ENCODE measurements around the gene ZBED5.
A peak's percentile ranks its signal among the peaks of the same experiment; 100 is the strongest.
"Not testable (repeated sequence)": the region's sequence is repeated elsewhere in the genome, so short reads cannot be mapped to it uniquely, and the experiment has no call there.

The ZBED5 gene

DNA sequence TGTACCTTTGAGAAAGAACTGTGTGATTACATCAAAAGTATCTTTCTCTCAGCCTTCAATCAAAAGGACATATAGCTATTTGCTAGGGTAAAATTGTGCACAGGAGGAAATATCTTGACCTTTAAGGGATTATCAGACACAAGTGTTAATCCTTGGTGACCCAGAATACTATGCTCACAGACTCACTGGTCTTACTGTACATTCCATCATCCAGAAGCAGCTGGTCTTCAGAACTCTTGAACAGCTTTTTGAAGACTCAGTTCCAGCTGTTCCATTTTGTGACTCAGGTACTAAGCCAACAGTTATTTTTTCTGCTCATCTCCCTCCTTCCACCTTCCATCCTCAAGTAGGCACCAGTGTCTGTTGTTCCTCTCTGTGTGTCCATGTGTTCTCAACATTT is 19.8 kb downstream of the ZBED5 start:
- DNase-seq (ENCODE audit: low spot score), result no peak

DNA sequence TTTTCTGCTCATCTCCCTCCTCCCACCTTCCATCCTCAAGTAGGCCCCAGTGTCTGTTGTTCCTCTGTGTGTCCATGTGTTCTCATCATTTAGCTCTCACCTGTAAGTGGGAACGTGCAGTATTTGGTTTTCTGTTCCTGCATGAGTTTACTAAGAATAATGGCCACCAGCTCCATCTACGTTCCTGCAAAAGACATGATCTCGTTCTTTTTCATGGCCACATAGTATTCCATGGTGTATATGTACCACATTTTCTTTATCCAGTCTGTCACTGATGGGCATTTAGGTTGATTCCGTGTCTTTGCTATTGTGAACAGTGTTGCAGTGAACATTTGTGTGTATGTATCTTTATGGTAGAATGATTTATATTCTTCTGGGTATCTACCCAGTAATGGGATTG is 21.0 kb downstream of the ZBED5 start:
- not testable (repeated sequence) for DNase-seq (ENCODE audit: low spot score)

- no peak for DNase-seq (ENCODE audit: low spot score)
Observed at GRCh38 chr11:10829139-10829538, 28.7 kb downstream of the ZBED5 start.

DNA sequence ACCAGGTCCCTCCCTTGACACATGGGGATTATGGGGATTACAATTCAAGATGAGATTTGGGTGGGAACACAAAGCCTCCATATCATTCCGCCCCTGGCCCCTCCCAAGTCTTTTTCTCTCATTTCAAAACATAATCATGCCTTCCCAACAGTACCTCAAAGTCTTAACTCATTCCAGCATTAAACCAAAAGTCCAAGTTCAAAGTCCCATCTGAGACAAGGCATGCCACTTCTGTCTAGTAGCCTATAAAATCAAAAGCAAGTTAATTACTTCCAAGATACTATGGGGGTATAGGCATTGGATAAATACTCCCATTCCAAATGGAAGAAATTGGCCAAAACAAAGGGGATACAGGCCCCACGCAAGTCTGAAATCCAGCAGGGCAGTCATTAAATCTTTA is 29.5 kb downstream of the ZBED5 start:
- DNase-seq (ENCODE audit: low spot score), result no peak

GRCh38 chr11:10824888-10825287 is 33.0 kb downstream of the ZBED5 start:
- DNase-seq (ENCODE audit: low spot score), result no peak

DNA sequence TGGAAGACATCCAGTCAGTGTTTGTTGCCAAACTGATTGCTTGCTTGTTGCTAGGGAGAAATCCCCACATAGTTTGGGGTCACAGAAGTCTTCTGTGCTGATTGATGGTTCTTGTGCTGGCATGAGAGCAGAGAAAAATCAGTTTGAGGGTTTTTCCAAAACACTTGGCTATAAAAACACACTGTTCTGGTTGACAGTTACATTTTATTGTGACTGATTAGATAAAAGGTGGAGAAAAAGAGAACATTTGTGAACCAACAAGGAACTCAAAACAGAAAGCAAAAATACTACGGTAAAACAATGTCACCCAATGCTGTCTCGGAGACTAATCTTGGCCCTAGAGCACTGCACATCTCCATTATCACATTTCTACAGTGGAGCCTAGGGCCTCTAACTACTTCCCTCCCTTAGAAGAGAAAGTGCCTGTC is 34.7 kb downstream of the ZBED5 start:
- DNase-seq (ENCODE audit: low spot score), result no peak

GRCh38 chr11:10822491-10822890 is 35.4 kb downstream of the ZBED5 start:
- DNase-seq (ENCODE audit: low spot score), result not testable (repeated sequence)

GRCh38 chr11:10818594-10818993 is 39.3 kb downstream of the ZBED5 start:
- DNase-seq (ENCODE audit: low spot score), result no peak

- DNase-seq (ENCODE audit: low spot score), result no peak
Observed at GRCh38 chr11:10813945-10814344, 43.9 kb downstream of the ZBED5 start.

- no peak for DNase-seq (ENCODE audit: low spot score)
Observed at GRCh38 chr11:10809373-10810160, 48.3 kb downstream of the ZBED5 start.

GRCh38 chr11:10808553-10809372 is 49.1 kb downstream of the ZBED5 start, which contains the start of gene EIF4G2:
Gene EIF4G2, minus strand, starts transcription at chr11:10808926.
- DNase-seq (ENCODE audit: low spot score), result peak; percentile 100

GRCh38 chr11:10808235-10808552 is 49.7 kb downstream of the ZBED5 start:
- DNase-seq (ENCODE audit: low spot score), result no peak

DNA sequence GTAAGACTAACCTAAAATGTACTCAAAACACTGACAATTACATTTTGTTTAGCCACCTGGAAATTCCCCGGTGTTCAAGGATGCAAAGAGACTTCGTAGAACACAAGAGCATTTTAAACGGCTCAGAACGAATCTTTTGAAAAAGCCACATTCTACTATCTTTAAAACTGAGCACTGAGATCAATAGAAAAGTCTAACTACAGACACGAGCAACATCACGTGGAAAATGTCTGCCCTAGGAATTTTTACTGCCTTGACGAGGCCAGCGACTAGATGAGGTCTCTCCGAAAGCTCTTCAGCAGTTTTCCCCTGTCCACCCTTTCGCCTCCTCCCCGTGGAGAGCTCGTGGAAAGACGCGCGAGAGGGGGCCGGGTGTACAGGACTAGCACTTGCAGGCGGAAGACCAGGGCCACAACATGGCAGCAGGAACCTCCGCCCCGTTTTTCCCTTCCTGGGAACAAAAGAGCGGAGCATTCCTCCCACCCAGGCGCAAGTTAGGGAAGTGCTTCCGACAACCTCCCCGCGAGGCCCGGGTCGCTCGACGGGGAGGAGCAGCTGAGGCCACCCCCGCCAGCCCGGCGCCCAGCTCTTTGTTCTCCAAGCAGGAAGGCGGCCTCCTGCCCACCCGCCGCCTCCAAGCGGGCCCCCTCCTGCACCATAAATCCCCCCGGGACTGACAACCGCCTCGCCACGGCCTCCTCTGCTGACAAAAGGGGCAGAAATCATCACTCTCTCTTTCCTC is 50.2 kb downstream of the ZBED5 start:
- peak; percentile 71 for DNase-seq (ENCODE audit: low spot score)

DNA sequence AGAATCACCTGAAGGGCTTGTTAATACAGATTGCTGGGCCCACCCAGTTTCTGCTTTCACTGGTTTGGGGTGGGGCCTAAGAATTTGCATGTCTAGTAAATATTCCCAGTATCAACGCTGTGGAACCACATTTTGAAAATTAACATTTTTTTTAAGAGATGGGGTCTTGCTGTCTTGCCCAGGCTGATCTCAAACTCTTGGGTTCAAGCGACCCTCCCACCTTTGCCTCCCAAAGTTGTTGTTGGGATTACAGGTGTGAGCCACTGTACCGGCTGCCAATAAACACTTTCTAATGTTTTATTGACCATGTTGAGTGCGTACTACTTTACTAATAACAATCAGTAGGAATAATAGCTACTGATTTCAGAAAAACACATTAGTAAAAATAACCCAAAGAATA is 51.6 kb downstream of the ZBED5 start:
- no peak for DNase-seq (ENCODE audit: low spot score)

DNA sequence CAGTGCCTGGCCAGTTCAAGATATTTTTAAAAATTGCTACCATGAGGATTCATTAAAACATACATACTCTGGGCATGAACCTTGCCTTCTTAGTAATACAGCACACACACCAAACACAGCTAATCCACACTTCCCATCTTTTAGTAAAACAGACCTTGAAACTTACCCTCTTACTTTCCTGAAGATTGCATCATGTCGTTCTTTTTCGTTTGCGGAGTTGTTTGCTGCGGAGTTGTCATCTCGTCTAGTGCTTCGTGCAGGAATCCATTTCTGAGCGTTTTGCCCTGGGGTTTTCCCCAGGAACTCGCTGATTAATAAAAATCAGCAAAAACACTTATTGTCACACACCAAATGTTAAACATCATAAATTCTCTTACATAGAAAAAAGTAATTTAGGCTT is 52.1 kb downstream of the ZBED5 start:
- DNase-seq (ENCODE audit: low spot score), result no peak

DNA sequence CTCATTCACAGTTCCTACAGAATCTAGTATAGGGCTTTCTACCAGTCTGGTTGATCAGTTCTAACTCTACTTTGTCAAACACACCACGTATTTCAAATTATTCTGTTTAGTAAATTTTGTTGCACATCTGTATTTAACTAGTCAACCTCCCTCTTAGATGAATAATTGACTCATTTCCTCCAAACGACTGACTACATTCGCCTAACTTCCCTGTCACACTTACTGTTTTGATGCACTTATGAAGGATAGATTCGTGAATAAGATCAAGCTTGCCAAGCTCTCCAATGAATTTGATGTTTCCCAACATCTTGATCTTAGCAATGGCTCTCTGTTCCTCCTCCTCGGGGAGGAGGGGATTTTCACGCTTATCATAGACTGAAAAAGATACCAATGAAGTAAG is 54.2 kb downstream of the ZBED5 start:
- DNase-seq (ENCODE audit: low spot score), result no peak
